Peyer's patch (tissue), 4 donors: ENCODE data around the gene DENND2A.

Experiments used
- CTCF ChIP-seq, 6 experiments: fragments of 450-650 bp in 4 of 6; fragments of 200-600 bp in 2 of 6; sonication (generic) in 1 of 6; IDR thresholded peaks; one replicate each; pipeline ENCODE4 v1.5.1; 2017 to 2019; ENCODE audit warnings: antibody characterized with exemption in 6 of 6, mild to moderate bottlenecking in 3 of 6, moderate library complexity in 1 of 6
- POLR2A ChIP-seq, 2 donors: fragments of 450-650 bp; IDR thresholded peaks; one replicate each; pipeline ENCODE4 v1.5.1; 2017; ENCODE audit warnings: antibody characterized with exemption in 2 of 2, mild to moderate bottlenecking in 2 of 2, moderate library complexity in 2 of 2

GRCh38 chr7:140559410-140559809 lies 81.2 kb downstream of the DENND2A start:
- TF ChIP-seq CTCF (IDR thresholded peaks at IDR 0.05) (no peak), POLR2A (IDR thresholded peaks at IDR 0.05) (no peak)
